ENCODE results near the gene PLOD3. TPM values are rescaled to one million over a fixed set of nuclear protein-coding genes. Genes with fewer than 3 reads are reported as not detected.

Gene PLOD3
- total RNA-seq, 1 donor from 2014 or later, result 165 TPM

DNA sequence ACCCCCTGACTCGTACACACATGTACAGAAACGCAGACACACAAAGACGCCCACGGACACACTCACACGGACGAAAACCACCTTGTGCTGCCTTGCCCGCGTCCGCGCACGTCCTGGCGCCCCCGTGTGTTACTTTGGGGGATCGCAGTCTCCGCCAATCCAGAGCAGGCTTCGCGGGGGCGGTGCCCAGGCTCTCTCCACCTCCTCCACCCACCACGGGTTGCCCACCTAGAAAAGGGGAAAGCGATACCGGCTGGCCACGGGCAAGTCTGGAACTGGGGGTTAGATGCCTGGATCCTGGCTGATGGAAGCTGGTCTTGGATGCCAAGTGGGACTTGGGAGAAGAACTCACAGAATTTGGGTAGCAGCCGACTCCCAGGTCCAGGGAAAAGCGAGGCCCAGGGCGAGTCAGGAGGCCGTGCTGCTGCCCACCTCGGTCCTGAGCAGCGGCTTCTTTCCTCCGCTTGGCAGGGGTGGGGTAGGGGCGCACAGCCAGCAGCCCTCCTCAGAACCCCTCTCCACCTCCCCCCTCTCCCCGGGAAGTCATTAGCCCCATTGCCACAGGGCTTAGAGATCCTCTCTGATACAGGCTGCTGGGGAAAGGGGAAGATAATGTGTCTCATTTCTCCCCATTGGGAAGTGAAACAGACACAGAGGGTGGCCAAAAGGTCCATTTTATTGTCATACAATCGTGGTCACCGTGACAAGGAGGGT lies 47.4 kb downstream of the PLOD3 start:
- DNase-seq (ENCODE audit: low spot score in 2 of 2), result peak in 1 of 2 donors; percentile 84
- intact Hi-C loops (cut with DNase I), result loop anchor here (1.0 to 2.0 kb wide), 2 partner anchors 16 to 25 kb away; partner anchors contain the start of gene AP1S1

DNA sequence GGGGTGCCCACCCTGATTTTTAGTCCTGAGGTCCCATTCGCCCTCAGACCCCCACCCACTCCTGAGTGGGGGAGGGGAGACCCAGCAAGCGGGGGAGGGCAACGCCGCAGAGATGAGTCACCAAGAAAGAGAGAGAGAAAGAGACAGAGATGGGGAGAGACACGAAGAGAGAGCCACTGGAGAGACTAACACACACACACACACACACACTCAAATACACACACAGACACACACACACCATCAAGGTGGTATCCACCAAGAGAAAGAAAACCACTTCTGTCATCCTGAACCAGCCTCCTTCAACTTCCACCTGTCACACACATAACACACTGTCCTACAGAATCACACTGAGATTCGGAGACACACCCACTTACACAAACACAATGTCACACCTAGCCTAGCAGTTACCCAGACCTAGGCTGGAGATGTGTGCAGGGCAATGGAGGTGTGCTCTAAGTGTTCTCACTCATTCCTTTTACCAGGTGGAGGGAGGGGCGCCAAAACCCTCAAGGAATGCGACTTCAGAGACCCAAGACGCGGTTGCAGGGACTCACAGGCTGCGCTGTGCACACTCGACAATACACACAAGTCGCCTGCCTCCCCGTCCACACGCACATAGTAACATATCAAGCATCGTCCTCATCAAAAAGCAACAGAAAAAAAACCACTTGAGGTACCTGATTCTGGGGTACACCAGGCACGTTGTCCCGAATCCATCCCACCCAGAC lies 48.1 kb downstream of the PLOD3 start:
- H3K27me3 ChIP-seq, result peaks cover 56% of the 10 kb centered on the region
- no peaks in the 10 kb centered on the region for H3K36me3 ChIP-seq
- H3K4me1 ChIP-seq, result peaks cover 23 to 35% of the 10 kb centered on the region in 2 donors
- DNase-seq (ENCODE audit: low spot score in 2 of 2), result no peak
- H3K4me3 ChIP-seq, result no peak overlapping the region
- no peaks in the 10 kb centered on the region for H3K9me3 ChIP-seq
- no peak overlapping the region for H3K27ac ChIP-seq
- intact Hi-C loops (cut with DNase I), result loop anchor here (1.0 kb wide), 1 partner anchor 15 kb away; the partner anchor contains the start of gene AP1S1
- TF ChIP-seq, protein P1, sequence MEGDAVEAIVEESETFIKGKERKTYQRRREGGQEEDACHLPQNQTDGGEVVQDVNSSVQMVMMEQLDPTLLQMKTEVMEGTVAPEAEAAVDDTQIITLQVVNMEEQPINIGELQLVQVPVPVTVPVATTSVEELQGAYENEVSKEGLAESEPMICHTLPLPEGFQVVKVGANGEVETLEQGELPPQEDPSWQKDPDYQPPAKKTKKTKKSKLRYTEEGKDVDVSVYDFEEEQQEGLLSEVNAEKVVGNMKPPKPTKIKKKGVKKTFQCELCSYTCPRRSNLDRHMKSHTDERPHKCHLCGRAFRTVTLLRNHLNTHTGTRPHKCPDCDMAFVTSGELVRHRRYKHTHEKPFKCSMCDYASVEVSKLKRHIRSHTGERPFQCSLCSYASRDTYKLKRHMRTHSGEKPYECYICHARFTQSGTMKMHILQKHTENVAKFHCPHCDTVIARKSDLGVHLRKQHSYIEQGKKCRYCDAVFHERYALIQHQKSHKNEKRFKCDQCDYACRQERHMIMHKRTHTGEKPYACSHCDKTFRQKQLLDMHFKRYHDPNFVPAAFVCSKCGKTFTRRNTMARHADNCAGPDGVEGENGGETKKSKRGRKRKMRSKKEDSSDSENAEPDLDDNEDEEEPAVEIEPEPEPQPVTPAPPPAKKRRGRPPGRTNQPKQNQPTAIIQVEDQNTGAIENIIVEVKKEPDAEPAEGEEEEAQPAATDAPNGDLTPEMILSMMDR (IDR thresholded peaks at IDR 0.05), result no peak

More for the DNA sequence above, 47.4 kb downstream of the PLOD3 start:
- Histone ChIP-seq H3K9me3 (no peaks in the 10 kb centered on the region), H3K4me3 (no peak overlapping the region), H3K4me1 (peaks cover 19 to 32% of the 10 kb centered on the region in 2 donors), H3K36me3 (no peaks in the 10 kb centered on the region), H3K27ac (no peak overlapping the region), H3K27me3 (peaks cover 50% of the 10 kb centered on the region)
- TF ChIP-seq, protein P1 (IDR thresholded peaks at IDR 0.05), result peak; percentile 73 to 86 (median 82)

DNA sequence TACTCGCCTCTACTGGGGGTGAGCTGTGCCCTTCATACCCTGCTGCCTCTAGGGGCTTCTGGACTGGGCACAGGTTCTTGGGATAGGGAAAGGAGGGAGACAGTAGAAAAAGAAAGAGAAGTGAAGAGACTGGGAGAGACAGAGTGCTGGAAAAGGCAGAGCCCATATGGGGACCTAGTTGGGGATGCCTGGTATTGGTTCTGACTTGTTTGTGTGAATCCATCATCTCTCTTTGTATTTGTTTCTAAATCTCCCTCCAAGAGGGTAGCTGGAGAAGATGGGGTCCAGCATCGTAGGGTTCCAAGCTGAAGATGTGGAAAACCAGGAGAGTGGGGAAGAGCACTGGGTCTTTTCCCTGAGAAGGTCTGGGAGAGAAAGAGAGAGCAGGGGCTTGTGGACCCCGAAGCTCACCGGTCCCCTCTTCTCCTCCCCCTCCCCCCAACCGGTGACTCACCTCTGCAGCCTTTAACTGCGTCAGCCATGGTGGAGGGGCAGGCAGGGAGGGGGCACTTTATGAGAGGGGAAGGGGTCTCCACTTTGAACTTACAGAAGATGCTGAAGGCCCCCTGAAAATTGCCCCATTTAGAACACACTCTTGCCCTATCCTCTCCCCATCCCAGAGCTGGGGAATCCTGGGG lies 48.9 kb downstream of the PLOD3 start:
- TF ChIP-seq, protein P1 (IDR thresholded peaks at IDR 0.05), result no peak
- peaks cover 30 to 39% of the 10 kb centered on the region in 2 donors for H3K4me1 ChIP-seq
- no peaks in the 10 kb centered on the region for H3K9me3 ChIP-seq
- no peaks in the 10 kb centered on the region for H3K36me3 ChIP-seq
- H3K27ac ChIP-seq, result no peak overlapping the region
- H3K4me3 ChIP-seq, result no peak overlapping the region
- intact Hi-C loops (cut with DNase I), result loop anchor here (1.0 kb wide), 1 partner anchor 14 kb away; the partner anchor contains the start of gene AP1S1
- peaks cover 61% of the 10 kb centered on the region for H3K27me3 ChIP-seq
- DNase-seq (ENCODE audit: low spot score in 2 of 2), result no peak

DNA sequence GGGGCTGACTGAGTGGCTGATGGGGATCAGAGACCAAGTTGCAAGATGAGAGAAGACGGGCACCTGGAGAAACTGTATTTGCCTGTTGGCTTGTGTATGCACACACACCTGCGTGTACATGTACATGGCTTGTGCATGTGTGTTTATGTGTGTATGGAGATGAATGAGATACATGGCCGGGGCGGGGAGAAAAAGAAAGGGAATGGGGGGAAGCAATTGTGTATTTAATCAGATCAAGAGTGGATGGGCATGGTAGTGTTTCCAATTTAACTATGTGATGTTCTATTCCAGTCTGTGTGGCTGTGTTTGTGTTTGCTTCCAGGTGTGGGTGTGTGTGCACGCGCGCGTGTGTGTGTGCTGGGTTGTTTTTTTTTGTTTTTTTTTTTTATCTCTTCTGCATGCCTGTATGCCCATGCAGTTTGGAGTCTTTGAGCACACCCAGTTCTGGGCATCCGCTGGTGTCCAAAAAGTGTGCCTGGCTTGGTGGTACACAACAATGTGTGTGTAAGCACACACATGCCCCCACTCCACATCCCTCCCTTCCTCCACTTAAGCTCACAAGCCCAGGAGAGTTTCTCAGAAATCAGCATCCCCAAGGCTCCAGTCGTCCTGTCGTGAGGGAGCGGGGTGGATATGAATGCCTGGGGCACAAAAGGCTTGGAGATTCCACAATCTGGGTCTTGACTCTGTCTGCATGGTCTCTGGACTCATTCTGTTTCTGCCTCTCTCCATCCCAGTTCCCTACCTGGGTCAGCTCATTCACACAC lies 49.6 kb downstream of the PLOD3 start:
- H3K9me3 ChIP-seq, result no peaks in the 10 kb centered on the region
- intact Hi-C loops (cut with DNase I), result no loop called here
- peaks cover 61% of the 10 kb centered on the region for H3K27me3 ChIP-seq
- DNase-seq (ENCODE audit: low spot score in 2 of 2), result no peak
- H3K27ac ChIP-seq, result no peak overlapping the region
- TF ChIP-seq, protein P1 (IDR thresholded peaks at IDR 0.05), result no peak
- H3K4me1 ChIP-seq, result peaks cover 33 to 39% of the 10 kb centered on the region in 2 donors
- H3K4me3 ChIP-seq, result no peak overlapping the region
- no peaks in the 10 kb centered on the region for H3K36me3 ChIP-seq

Measured in ascending aorta (tissue), 2 donors.